Spleen (tissue), 11 donors: ENCODE measurements around the gene PIK3R3. TPM values are rescaled to one million over a fixed set of nuclear protein-coding genes. Genes with fewer than 3 reads are reported as not detected.

ENCODE experiments used
- DNase-seq: peaks from one replicate; pipeline ENCODE4 v3.0.0-alpha.2; 2020
- H3K27ac ChIP-seq, 8 donors: fragments of 200-600 bp; sonication (generic) in 7 of 8; 1 replicate in 4 of 8; 2 replicates in 4 of 8; pipeline versions ENCODE4 v1.5.0 to v1.8.0; 2016 to 2021; ENCODE audit warnings: inconsistent platforms in 4 of 8, mild to moderate bottlenecking in 4 of 8, moderate library complexity in 1 of 8
- H3K27me3 ChIP-seq, 7 donors: fragments of 200-600 bp; sonication (generic) in 6 of 7; replicated peaks in 1 of 7; 1 replicate in 4 of 7; 2 replicates in 3 of 7; pipeline versions ENCODE4 v1.5.0 to v1.8.0; 2016 to 2021; ENCODE audit warnings: inconsistent platforms in 3 of 7, mild to moderate bottlenecking in 1 of 7
- H3K36me3 ChIP-seq, 6 donors: fragments of 200-600 bp; sonication (generic) in 5 of 6; 1 replicate in 4 of 6; 2 replicates in 2 of 6; pipeline versions ENCODE4 v1.5.0 to v1.8.0; 2016 to 2021; ENCODE audit warnings: inconsistent platforms in 2 of 6
- H3K4me1 ChIP-seq, 6 donors: fragments of 200-600 bp; sonication (generic) in 5 of 6; 1 replicate in 3 of 6; 2 replicates in 3 of 6; pipeline versions ENCODE4 v1.5.0 to v1.8.0; 2016 to 2021; ENCODE audit warnings: inconsistent platforms in 3 of 6
- H3K4me3 ChIP-seq, 8 donors: fragments of 200-600 bp; sonication (generic) in 7 of 8; 1 replicate in 4 of 8; 2 replicates in 4 of 8; pipeline versions ENCODE4 v1.5.0 to v1.8.0; 2016 to 2021; ENCODE audit warnings: inconsistent platforms in 4 of 8, mild to moderate bottlenecking in 4 of 8, moderate library complexity in 2 of 8
- H3K9me3 ChIP-seq, 8 donors: fragments of 200-600 bp; sonication (generic) in 7 of 8; 1 replicate in 4 of 8; 2 replicates in 4 of 8; pipeline versions ENCODE4 v1.5.0 to v1.8.0; 2016 to 2021; ENCODE audit warnings: inconsistent platforms in 4 of 8
- CTCF ChIP-seq, 11 experiments: fragments of 200-600 bp in 7 of 11; fragments of 450-650 bp in 4 of 11; sonication (generic) in 4 of 11; IDR thresholded peaks in 8 of 11; conservative IDR thresholded peaks in 3 of 11; 1 replicate in 7 of 11; 2 replicates in 4 of 11; pipeline versions ENCODE4 v1.4.0 to v1.8.0; 2016 to 2021; ENCODE audit warnings: antibody characterized with exemption in 11 of 11, inconsistent platforms in 4 of 11, mild to moderate bottlenecking in 1 of 11
- POLR2A ChIP-seq, 3 donors: fragments of 450-650 bp; IDR thresholded peaks; one replicate each; pipeline ENCODE4 v1.5.1; 2017; ENCODE audit warnings: antibody characterized with exemption in 3 of 3, mild to moderate bottlenecking in 1 of 3
- POLR2AphosphoS5 ChIP-seq, 3 donors: sonication (generic); formaldehyde crosslinking; IDR thresholded peaks; one replicate each; pipeline ENCODE4 v1.5.1; 2017; ENCODE audit warnings: antibody characterized with exemption in 3 of 3
- WGBS, 5 donors: extraction: QIAGEN DNeasy Blood & Tissue Kit in 3 of 5; methylation state at CpG; one replicate each; pipeline versions ENCODE4 v1.1.5 to v1.1.7; 2013 to 2018; 5-methylcytosine and 5-hydroxymethylcytosine counted together
- intact Hi-C: fragments of 100-400 bp; cut with DNase I; formaldehyde crosslinking; loops from one replicate; pipeline ENCODE4 v1.15.0; 2023; ENCODE audit warnings: low total_unique reads
- polyA plus RNA-seq, 3 donors: library from polyadenylated mRNA; stranded (reverse); fragments of 200-250 nt; gene quantifications; one replicate each; pipeline ENCODE4 v1.2.1, GENCODE V29; 2013
- total RNA-seq, 7 donors: library from RNA; depleted of rRNA in 3 of 7; stranded (reverse); fragments of >200 nt in 3 of 7; fragmentation: NEBNext Ultra II Directional in 4 of 7; extraction: Animal tissue kit (Norgen Biotek cat#: 25700) in 4 of 7; gene quantifications; one replicate each; pipeline versions ENCODE4 v1.1.0 to v1.2.1, GENCODE V29; 2016 to 2021
- donor health status: healthy with polysubstance abuse.
- donor health status: DM: no; HTN: no; CAD: no; lungs with moderate emphysema.
- donor health status: DM: no; HTN: no; CAD: no.
- donor health status: Bipolar disorder and iron deficiency.
- donor health status: healthy.
- donor health status: DM: no; HTN: no; CAD: no.
- donor health status: DM: yes; HTN: yes; CAD: no.

Gene PIK3R3
- total and polyA plus RNA-seq, 10 donors: 3.1 to 45.9 (median 23.9) TPM

- TF ChIP-seq POLR2A (IDR thresholded peaks at IDR 0.05) (no peak), POLR2AphosphoS5 (IDR thresholded peaks at IDR 0.05) (peak in 2 of 3 donors; percentile 25 to 42)
- Histone ChIP-seq H3K4me3 (no peak overlapping the region), H3K36me3 (no peaks in the 10 kb centered on the region), H3K4me1 (peaks cover 12 to 76% (median 48%) of the 10 kb centered on the region in 6 donors), H3K27me3 (peaks cover 0 to 11% (median 0%) of the 10 kb centered on the region in 7 donors), H3K27ac (peak overlapping the region in 5 of 8 donors; percentile 14 to 53 (median 37)), H3K9me3 (no peaks in the 10 kb centered on the region)
- no peak for DNase-seq
- intact Hi-C loops: no loop called here
- WGBS, 5 donors: 71 to 82% (median 75%) methylated on average over 8 of the region's 8 CpGs
These were observed 38.9 kb upstream of the PIK3R3 start for GRCh38 chr1:46171351-46171750.

- H3K36me3 ChIP-seq: no peaks in the 10 kb centered on the region
- intact Hi-C loops: no loop called here
- no peak overlapping the region for H3K4me3 ChIP-seq
- H3K27me3 ChIP-seq: peaks cover 0 to 11% (median 0%) of the 10 kb centered on the region in 7 donors
- H3K9me3 ChIP-seq: no peaks in the 10 kb centered on the region
- peak overlapping the region in 2 of 8 donors; percentile 4 to 21 for H3K27ac ChIP-seq
- DNase-seq: no peak
- H3K4me1 ChIP-seq: peaks cover 14 to 76% (median 53%) of the 10 kb centered on the region in 6 donors
- WGBS, 5 donors: 74 to 100% (median 94%) methylated on average over 3 of the region's 3 CpGs
- TF ChIP-seq POLR2AphosphoS5 (IDR thresholded peaks at IDR 0.05) (no peak), POLR2A (IDR thresholded peaks at IDR 0.05) (no peak), CTCF (IDR thresholded peaks at IDR 0.05 in 8 of 11, conservative IDR thresholded peaks at IDR 0.05 in 3 of 11) (no peak)
These were observed 37.5 kb upstream of the PIK3R3 start for GRCh38 chr1:46169811-46170454.

- intact Hi-C loops: no loop called here
- Histone ChIP-seq H3K36me3 (no peaks in the 10 kb centered on the region), H3K4me3 (no peak overlapping the region), H3K9me3 (no peaks in the 10 kb centered on the region), H3K27me3 (peaks cover 0 to 11% (median 0%) of the 10 kb centered on the region in 7 donors), H3K27ac (peak overlapping the region in 4 of 8 donors; percentile 4 to 70 (median 29)), H3K4me1 (peaks cover 14 to 67% (median 45%) of the 10 kb centered on the region in 6 donors)
- WGBS, 5 donors: 43 to 81% (median 50%) methylated on average over 1 of the region's 1 CpG
- DNase-seq: no peak
- TF ChIP-seq CTCF (IDR thresholded peaks at IDR 0.05 in 8 of 11, conservative IDR thresholded peaks at IDR 0.05 in 3 of 11): no peak
- TF ChIP-seq POLR2A (IDR thresholded peaks at IDR 0.05): no peak
- no peak for TF ChIP-seq POLR2AphosphoS5 (IDR thresholded peaks at IDR 0.05)
These were observed 36.0 kb upstream of the PIK3R3 start for GRCh38 chr1:46168477-46168876.

GRCh38 chr1:46166521-46167462 is 34.4 kb upstream of the PIK3R3 start:
- H3K36me3 ChIP-seq: no peaks in the 10 kb centered on the region
- WGBS, 5 donors: 3 to 23% (median 4%) methylated on average over 38 to 47 of the region's 47 CpGs
- DNase-seq: peak; percentile 88

More at GRCh38 chr1:46166521-46167462, 34.4 kb upstream of the PIK3R3 start:
- H3K9me3 ChIP-seq: no peaks in the 10 kb centered on the region
- intact Hi-C loops: no loop called here
- peak overlapping the region; percentile 10 to 72 (median 44) for H3K4me3 ChIP-seq
- peaks cover 0 to 11% (median 0%) of the 10 kb centered on the region in 7 donors for H3K27me3 ChIP-seq
- peak; percentile 70 to 82 (median 81) for TF ChIP-seq POLR2AphosphoS5 (IDR thresholded peaks at IDR 0.05)
- TF ChIP-seq POLR2A (IDR thresholded peaks at IDR 0.05): no peak
- peak in 1 of 11 experiments; percentile 6 for TF ChIP-seq CTCF (IDR thresholded peaks at IDR 0.05 in 8 of 11, conservative IDR thresholded peaks at IDR 0.05 in 3 of 11)
- H3K27ac ChIP-seq: peak overlapping the region; percentile 14 to 84 (median 79)
- H3K4me1 ChIP-seq: peaks cover 14 to 52% (median 38%) of the 10 kb centered on the region in 6 donors
